ENCODE measurements around the gene PEA15.

PEA15 gene

DNA sequence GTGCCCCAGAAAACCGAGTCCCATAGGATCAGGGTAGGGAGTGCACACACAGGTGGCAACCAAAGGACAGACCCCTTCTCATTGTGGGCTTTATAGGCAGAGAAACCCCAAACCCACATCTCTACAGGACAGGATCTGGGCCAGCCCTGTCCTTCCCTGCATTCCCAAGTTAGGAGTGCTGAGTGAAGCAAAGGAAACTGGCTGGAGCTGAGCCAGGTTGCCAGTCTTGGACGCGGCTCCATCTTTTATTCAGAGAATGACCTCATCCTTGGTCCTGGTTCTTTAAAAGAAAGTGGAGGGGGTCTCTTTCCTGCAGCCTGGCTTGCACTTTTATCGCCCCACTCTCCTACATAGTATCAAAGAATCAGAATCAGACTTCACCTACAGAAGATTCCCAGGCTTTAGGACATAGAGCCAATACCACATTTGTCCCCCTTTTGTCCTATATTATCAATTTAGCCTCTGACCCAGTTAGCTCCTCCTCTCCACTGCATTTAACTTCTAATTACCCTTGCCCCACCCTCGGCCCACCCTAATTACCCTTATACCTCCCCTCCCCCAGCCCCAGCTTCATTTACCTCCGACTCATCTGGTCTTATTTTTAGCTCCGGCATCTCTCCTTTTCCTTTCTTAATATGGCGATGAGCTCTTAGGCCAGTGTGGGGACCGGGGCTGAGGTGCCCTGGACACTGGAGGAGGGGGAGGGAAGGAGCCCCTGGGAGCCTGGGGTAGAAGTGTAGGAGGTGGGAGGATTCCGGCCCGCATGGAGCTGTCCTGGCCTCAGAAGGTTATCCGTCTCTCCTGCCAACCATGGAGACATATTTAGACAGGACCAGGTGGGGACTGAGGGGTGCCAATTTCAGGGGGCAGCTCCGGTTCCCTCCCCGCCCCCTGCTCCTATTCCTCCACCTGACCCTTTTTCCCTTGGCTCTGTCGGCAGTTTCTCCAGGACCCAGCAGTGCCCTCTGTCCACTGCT, 15.2 kb upstream of the PEA15 start, which contains the start of gene CASQ1:
CASQ1 (plus strand) TSS at position 927 of the 977 bp plus-strand sequence. CDS start 177 bp downstream, outside the sequence.
- TF ChIP-seq, protein P1, sequence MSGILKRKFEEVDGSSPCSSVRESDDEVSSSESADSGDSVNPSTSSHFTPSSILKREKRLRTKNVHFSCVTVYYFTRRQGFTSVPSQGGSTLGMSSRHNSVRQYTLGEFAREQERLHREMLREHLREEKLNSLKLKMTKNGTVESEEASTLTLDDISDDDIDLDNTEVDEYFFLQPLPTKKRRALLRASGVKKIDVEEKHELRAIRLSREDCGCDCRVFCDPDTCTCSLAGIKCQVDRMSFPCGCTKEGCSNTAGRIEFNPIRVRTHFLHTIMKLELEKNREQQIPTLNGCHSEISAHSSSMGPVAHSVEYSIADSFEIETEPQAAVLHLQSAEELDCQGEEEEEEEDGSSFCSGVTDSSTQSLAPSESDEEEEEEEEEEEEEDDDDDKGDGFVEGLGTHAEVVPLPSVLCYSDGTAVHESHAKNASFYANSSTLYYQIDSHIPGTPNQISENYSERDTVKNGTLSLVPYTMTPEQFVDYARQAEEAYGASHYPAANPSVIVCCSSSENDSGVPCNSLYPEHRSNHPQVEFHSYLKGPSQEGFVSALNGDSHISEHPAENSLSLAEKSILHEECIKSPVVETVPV (CRISPR knock-in tag; IDR thresholded peaks at IDR 0.05) = no peak
- no peak for TF ChIP-seq TCF4 (CRISPR knock-in tag; IDR thresholded peaks at IDR 0.05; ENCODE audit: borderline replicate concordance)
- TF ChIP-seq OSR1 (CRISPR knock-in tag; IDR thresholded peaks at IDR 0.05) = no peak
- no peak for TF ChIP-seq GLIS3 (CRISPR knock-in tag; IDR thresholded peaks at IDR 0.05)
- no peak for TF ChIP-seq RARB (CRISPR knock-in tag; IDR thresholded peaks at IDR 0.05)
- no peak for TF ChIP-seq ESRRG (CRISPR knock-in tag; IDR thresholded peaks at IDR 0.05)
- no peak for TF ChIP-seq ZNF8 (CRISPR knock-in tag; IDR thresholded peaks at IDR 0.05)
- TF ChIP-seq ZFP30 (CRISPR knock-in tag; IDR thresholded peaks at IDR 0.05) = no peak
- no peak for TF ChIP-seq ARNTL (CRISPR knock-in tag; IDR thresholded peaks at IDR 0.05; ENCODE audit: borderline replicate concordance, low read depth)
- TF ChIP-seq, protein P2, sequence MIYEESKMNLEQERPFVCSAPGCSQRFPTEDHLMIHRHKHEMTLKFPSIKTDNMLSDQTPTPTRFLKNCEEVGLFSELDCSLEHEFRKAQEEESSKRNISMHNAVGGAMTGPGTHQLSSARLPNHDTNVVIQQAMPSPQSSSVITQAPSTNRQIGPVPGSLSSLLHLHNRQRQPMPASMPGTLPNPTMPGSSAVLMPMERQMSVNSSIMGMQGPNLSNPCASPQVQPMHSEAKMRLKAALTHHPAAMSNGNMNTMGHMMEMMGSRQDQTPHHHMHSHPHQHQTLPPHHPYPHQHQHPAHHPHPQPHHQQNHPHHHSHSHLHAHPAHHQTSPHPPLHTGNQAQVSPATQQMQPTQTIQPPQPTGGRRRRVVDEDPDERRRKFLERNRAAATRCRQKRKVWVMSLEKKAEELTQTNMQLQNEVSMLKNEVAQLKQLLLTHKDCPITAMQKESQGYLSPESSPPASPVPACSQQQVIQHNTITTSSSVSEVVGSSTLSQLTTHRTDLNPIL (CRISPR knock-in tag; IDR thresholded peaks at IDR 0.05; ENCODE audit: low read depth) = no peak
- no peak for TF ChIP-seq CSDC2 (CRISPR knock-in tag; IDR thresholded peaks at IDR 0.05)
- TF ChIP-seq ZFP3 (CRISPR knock-in tag; IDR thresholded peaks at IDR 0.05) = no peak
- peak; percentile 20 for ATAC-seq

DNA sequence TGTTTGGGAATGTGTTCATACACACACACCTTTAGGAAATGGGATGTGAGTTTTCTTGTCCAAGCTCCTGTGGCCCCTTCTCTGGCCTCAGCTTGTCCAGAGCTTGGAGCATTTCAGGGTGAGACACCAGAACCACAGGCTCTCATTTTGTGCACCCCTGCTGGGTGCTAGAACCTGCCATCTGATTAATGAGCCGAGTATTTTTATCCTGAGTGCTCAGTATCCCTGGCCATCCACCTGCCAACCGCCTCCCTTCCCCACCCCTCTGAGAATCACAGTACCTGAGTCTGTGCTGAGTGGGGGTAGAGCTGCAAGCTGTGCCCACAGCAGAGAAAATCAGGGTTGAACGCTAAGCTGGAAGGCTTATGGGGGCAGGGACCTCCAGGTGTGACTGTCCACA, 13.4 kb upstream of the PEA15 start:
- TF ChIP-seq, protein P3, sequence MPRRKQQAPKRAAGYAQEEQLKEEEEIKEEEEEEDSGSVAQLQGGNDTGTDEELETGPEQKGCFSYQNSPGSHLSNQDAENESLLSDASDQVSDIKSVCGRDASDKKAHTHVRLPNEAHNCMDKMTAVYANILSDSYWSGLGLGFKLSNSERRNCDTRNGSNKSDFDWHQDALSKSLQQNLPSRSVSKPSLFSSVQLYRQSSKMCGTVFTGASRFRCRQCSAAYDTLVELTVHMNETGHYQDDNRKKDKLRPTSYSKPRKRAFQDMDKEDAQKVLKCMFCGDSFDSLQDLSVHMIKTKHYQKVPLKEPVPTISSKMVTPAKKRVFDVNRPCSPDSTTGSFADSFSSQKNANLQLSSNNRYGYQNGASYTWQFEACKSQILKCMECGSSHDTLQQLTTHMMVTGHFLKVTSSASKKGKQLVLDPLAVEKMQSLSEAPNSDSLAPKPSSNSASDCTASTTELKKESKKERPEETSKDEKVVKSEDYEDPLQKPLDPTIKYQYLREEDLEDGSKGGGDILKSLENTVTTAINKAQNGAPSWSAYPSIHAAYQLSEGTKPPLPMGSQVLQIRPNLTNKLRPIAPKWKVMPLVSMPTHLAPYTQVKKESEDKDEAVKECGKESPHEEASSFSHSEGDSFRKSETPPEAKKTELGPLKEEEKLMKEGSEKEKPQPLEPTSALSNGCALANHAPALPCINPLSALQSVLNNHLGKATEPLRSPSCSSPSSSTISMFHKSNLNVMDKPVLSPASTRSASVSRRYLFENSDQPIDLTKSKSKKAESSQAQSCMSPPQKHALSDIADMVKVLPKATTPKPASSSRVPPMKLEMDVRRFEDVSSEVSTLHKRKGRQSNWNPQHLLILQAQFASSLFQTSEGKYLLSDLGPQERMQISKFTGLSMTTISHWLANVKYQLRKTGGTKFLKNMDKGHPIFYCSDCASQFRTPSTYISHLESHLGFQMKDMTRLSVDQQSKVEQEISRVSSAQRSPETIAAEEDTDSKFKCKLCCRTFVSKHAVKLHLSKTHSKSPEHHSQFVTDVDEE (CRISPR knock-in tag; IDR thresholded peaks at IDR 0.05) = no peak
- TF ChIP-seq BACH2 (CRISPR knock-in tag; IDR thresholded peaks at IDR 0.05; ENCODE audit: borderline replicate concordance) (no peak), ZNF70 (CRISPR knock-in tag; IDR thresholded peaks at IDR 0.05) (no peak), ESRRG (CRISPR knock-in tag; IDR thresholded peaks at IDR 0.05) (no peak), RARB (CRISPR knock-in tag; IDR thresholded peaks at IDR 0.05) (no peak), ZNF565 (CRISPR knock-in tag; conservative IDR thresholded peaks at IDR 0.05; ENCODE audit: low read depth) (no peak), ZFP30 (CRISPR knock-in tag; IDR thresholded peaks at IDR 0.05) (no peak), ISL1 (CRISPR knock-in tag; IDR thresholded peaks at IDR 0.05) (no peak), PPARA (CRISPR knock-in tag; IDR thresholded peaks at IDR 0.05; ENCODE audit: borderline replicate concordance) (no peak), OSR1 (CRISPR knock-in tag; IDR thresholded peaks at IDR 0.05) (no peak), SNAI2 (CRISPR knock-in tag; IDR thresholded peaks at IDR 0.05) (no peak), GLIS3 (CRISPR knock-in tag; IDR thresholded peaks at IDR 0.05) (no peak), ZFP3 (CRISPR knock-in tag; IDR thresholded peaks at IDR 0.05) (no peak), ZC3H10 (CRISPR knock-in tag; IDR thresholded peaks at IDR 0.05) (no peak), ZNF8 (CRISPR knock-in tag; IDR thresholded peaks at IDR 0.05) (no peak), ARNTL (CRISPR knock-in tag; IDR thresholded peaks at IDR 0.05; ENCODE audit: borderline replicate concordance, low read depth) (no peak)
- TF ChIP-seq, protein P4, sequence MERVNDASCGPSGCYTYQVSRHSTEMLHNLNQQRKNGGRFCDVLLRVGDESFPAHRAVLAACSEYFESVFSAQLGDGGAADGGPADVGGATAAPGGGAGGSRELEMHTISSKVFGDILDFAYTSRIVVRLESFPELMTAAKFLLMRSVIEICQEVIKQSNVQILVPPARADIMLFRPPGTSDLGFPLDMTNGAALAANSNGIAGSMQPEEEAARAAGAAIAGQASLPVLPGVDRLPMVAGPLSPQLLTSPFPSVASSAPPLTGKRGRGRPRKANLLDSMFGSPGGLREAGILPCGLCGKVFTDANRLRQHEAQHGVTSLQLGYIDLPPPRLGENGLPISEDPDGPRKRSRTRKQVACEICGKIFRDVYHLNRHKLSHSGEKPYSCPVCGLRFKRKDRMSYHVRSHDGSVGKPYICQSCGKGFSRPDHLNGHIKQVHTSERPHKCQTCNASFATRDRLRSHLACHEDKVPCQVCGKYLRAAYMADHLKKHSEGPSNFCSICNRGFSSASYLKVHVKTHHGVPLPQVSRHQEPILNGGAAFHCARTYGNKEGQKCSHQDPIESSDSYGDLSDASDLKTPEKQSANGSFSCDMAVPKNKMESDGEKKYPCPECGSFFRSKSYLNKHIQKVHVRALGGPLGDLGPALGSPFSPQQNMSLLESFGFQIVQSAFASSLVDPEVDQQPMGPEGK (CRISPR knock-in tag; IDR thresholded peaks at IDR 0.05; ENCODE audit: borderline replicate concordance) = no peak
- TF ChIP-seq, protein P5, sequence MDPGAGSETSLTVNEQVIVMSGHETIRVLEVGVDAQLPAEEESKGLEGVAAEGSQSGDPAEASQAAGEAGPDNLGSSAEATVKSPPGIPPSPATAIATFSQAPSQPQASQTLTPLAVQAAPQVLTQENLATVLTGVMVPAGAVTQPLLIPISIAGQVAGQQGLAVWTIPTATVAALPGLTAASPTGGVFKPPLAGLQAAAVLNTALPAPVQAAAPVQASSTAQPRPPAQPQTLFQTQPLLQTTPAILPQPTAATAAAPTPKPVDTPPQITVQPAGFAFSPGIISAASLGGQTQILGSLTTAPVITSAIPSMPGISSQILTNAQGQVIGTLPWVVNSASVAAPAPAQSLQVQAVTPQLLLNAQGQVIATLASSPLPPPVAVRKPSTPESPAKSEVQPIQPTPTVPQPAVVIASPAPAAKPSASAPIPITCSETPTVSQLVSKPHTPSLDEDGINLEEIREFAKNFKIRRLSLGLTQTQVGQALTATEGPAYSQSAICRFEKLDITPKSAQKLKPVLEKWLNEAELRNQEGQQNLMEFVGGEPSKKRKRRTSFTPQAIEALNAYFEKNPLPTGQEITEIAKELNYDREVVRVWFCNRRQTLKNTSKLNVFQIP (CRISPR knock-in tag; IDR thresholded peaks at IDR 0.05; ENCODE audit: borderline replicate concordance, low read depth) = no peak
- TF ChIP-seq, protein P1 (CRISPR knock-in tag; IDR thresholded peaks at IDR 0.05) = no peak
- ATAC-seq = no peak
